GM12872 (cell line): ENCODE data around the gene PPM1N.

Experiments used
- CTCF ChIP-seq: IDR thresholded peaks from 3 replicates; pipeline ENCODE4 v1.5.1; 2011; ENCODE audit warnings: low read depth, mild to moderate bottlenecking, low read length, moderate library complexity; ENCODE audit not compliant: insufficient read depth

The PPM1N gene

GRCh38 chr19:45484273-45484945 lies 13.8 kb upstream of the PPM1N start:
- TF ChIP-seq CTCF: no peak

GRCh38 chr19:45485305-45486077 lies 12.8 kb upstream of the PPM1N start:
- peak; percentile 98 for TF ChIP-seq CTCF

- no peak for TF ChIP-seq CTCF
Observed at GRCh38 chr19:45488708-45489107, 9.5 kb upstream of the PPM1N start.

GRCh38 chr19:45489216-45489855 lies 8.9 kb upstream of the PPM1N start:
- no peak for TF ChIP-seq CTCF

- TF ChIP-seq CTCF: no peak
Observed at GRCh38 chr19:45492137-45492626, 6.1 kb upstream of the PPM1N start.

- TF ChIP-seq CTCF: no peak
Observed at GRCh38 chr19:45492627-45493470, 5.4 kb upstream of the PPM1N start.
